ENCODE results near the gene AVEN. TPM values are rescaled to one million over a fixed set of nuclear protein-coding genes. Genes with fewer than 3 reads are reported as not detected.

Gene AVEN
- total and polyA plus RNA-seq, 9 of the 15 experiments (the other 6 are each of a cell fraction or from before 2014, with no cell fraction given), result 1.5 to 6.4 (median 4.7) TPM

DNA sequence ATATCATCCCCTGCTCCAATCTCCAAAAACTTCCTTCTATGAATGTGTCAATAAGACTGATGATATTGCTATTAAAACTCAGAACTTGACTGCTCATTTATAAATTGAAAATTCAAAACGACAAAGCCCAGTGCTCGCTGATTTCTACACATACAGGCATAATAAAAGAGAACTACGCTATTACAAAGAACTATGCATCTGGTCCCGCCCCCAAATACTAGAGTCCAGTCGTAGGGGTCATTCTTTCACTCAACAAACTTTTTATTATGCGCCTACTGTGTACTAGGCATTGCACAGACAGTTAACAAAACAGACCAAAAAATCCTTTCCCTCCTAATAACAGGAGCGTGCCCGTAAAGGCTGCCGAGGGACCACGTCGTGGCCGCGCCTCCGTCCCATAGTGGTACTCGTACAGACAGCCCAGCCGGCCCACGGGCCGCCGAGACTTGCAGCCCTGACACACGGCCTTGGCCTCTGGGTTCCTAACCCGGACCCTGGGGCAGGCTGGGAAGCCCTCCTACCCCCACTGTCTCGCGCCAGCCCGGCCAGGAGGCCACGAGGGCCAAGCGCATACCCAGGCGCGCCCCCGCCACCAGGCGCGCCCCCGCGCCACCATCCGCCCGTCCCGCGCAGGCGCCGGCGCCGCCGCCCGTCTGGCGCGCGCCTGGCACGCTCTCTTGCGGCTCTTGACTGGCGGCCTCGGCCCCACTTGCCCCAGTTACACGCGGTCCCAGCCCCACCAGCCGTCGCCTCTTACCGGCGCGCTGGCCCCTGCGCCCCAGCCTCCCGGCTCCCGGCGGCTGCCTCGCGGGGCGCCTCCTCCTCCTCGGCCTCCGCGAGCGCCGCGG, 757 bp downstream of the AVEN start (continued):
- TF ChIP-seq, protein P1, sequence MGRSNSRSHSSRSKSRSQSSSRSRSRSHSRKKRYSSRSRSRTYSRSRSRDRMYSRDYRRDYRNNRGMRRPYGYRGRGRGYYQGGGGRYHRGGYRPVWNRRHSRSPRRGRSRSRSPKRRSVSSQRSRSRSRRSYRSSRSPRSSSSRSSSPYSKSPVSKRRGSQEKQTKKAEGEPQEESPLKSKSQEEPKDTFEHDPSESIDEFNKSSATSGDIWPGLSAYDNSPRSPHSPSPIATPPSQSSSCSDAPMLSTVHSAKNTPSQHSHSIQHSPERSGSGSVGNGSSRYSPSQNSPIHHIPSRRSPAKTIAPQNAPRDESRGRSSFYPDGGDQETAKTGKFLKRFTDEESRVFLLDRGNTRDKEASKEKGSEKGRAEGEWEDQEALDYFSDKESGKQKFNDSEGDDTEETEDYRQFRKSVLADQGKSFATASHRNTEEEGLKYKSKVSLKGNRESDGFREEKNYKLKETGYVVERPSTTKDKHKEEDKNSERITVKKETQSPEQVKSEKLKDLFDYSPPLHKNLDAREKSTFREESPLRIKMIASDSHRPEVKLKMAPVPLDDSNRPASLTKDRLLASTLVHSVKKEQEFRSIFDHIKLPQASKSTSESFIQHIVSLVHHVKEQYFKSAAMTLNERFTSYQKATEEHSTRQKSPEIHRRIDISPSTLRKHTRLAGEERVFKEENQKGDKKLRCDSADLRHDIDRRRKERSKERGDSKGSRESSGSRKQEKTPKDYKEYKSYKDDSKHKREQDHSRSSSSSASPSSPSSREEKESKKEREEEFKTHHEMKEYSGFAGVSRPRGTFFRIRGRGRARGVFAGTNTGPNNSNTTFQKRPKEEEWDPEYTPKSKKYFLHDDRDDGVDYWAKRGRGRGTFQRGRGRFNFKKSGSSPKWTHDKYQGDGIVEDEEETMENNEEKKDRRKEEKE (IDR thresholded peaks at IDR 0.05; ENCODE audit: borderline replicate concordance in 1 of 2, control insufficient read depth in 1 of 2, low read depth in 2 of 2, low read length in 1 of 2), result no peak
- TF ChIP-seq, protein P2, sequence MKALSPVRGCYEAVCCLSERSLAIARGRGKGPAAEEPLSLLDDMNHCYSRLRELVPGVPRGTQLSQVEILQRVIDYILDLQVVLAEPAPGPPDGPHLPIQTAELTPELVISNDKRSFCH (CRISPR knock-in tag; IDR thresholded peaks at IDR 0.05), result no peak
- TF ChIP-seq, protein P2 (tag; IDR thresholded peaks at IDR 0.05), result 0 out of 2 replicates have a peak, but pooled peaks have one; percentile 21
- TF ChIP-seq L3MBTL2 (IDR thresholded peaks at IDR 0.05) (peak; percentile 92), SMARCA5 (IDR thresholded peaks at IDR 0.05) (no peak), CTBP1 (IDR thresholded peaks at IDR 0.05; ENCODE audit: borderline replicate concordance) (peak; percentile 92), RFX5 (IDR thresholded peaks at IDR 0.05; ENCODE audit: low read depth, low read length) (no peak), FIP1L1 (IDR thresholded peaks at IDR 0.05; ENCODE audit: low read depth, low read length, poor library complexity, severe bottlenecking) (peak; percentile 32), SMAD4 (CRISPR knock-in tag; conservative IDR thresholded peaks at IDR 0.05) (peak; percentile 87)
- TF ChIP-seq, protein P3, sequence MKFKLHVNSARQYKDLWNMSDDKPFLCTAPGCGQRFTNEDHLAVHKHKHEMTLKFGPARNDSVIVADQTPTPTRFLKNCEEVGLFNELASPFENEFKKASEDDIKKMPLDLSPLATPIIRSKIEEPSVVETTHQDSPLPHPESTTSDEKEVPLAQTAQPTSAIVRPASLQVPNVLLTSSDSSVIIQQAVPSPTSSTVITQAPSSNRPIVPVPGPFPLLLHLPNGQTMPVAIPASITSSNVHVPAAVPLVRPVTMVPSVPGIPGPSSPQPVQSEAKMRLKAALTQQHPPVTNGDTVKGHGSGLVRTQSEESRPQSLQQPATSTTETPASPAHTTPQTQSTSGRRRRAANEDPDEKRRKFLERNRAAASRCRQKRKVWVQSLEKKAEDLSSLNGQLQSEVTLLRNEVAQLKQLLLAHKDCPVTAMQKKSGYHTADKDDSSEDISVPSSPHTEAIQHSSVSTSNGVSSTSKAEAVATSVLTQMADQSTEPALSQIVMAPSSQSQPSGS (CRISPR knock-in tag; IDR thresholded peaks at IDR 0.05), result peak; percentile 74
